Upper lobe of left lung (tissue), 6 donors: ENCODE results near the gene PGR. TPM values are rescaled to one million over a fixed set of nuclear protein-coding genes. Genes with fewer than 3 reads are reported as not detected.

Experiments
- ATAC-seq, 2 donors: fragments of 200-7000 bp; cut with Tn5 transposase; one replicate each; pipeline ENCODE4 v1.9.1; 2022; ENCODE audit warnings: mild to moderate bottlenecking in 2 of 2, moderate library complexity in 2 of 2; ENCODE audit not compliant: low FRiP score in 2 of 2
- DNase-seq, 2 donors: peaks; one replicate each; pipeline ENCODE4 v3.0.0-alpha.2; 2019 to 2020
- H3K27ac ChIP-seq, 4 donors: fragments of 200-600 bp; sonication (generic); one replicate each; pipeline ENCODE4 v1.5.1; 2016 to 2019
- H3K27me3 ChIP-seq, 4 donors: fragments of 200-600 bp; sonication (generic); one replicate each; pipeline ENCODE4 v1.5.1; 2017 to 2019
- H3K36me3 ChIP-seq, 4 donors: fragments of 200-600 bp; sonication (generic); one replicate each; pipeline ENCODE4 v1.5.1; 2016 to 2019
- H3K4me1 ChIP-seq, 4 donors: fragments of 200-600 bp; sonication (generic); one replicate each; pipeline ENCODE4 v1.5.1; 2018 to 2019
- H3K4me3 ChIP-seq, 4 donors: fragments of 200-600 bp; sonication (generic); one replicate each; pipeline ENCODE4 v1.5.1; 2017 to 2019; ENCODE audit warnings: mild to moderate bottlenecking in 2 of 4, moderate library complexity in 1 of 4
- H3K9me3 ChIP-seq, 4 donors: fragments of 200-600 bp; sonication (generic); one replicate each; pipeline ENCODE4 v1.5.1; 2018 to 2019
- EP300 ChIP-seq, 4 donors: sonication (generic); formaldehyde crosslinking; IDR thresholded peaks; one replicate each; pipeline ENCODE4 v1.5.1; 2017; ENCODE audit warnings: antibody characterized with exemption in 4 of 4, control low read depth in 2 of 4
- POLR2A ChIP-seq, 4 donors: fragments of 450-650 bp; IDR thresholded peaks; one replicate each; pipeline ENCODE4 v1.5.1; 2016 to 2017; ENCODE audit warnings: antibody characterized with exemption in 4 of 4, mild to moderate bottlenecking in 2 of 4
- POLR2AphosphoS5 ChIP-seq, 2 donors: sonication (generic); formaldehyde crosslinking; IDR thresholded peaks; one replicate each; pipeline ENCODE4 v1.5.1; 2017; ENCODE audit warnings: antibody characterized with exemption in 2 of 2
- WGBS, 2 donors: methylation state at CpG; one replicate each; pipeline ENCODE4 v1.1.5; 2017 to 2018; 5-methylcytosine and 5-hydroxymethylcytosine counted together
- total RNA-seq, 6 donors: library from RNA; depleted of rRNA in 4 of 6; stranded (reverse); fragments of >200 nt in 4 of 6; gene quantifications; one replicate each; pipeline versions ENCODE4 v1.1.0 to v1.2.1, GENCODE V29; 2016 to 2021
- TF ChIP-seq, protein P1 (sequence below), 6 experiments: fragments of 450-650 bp in 4 of 6; fragments of 200-600 bp in 2 of 6; sonication (generic) in 2 of 6; IDR thresholded peaks; one replicate each; pipeline ENCODE4 v1.5.1; 2016 to 2019; ENCODE audit warnings: antibody characterized with exemption in 6 of 6
- donor health status: DM: no; HTN: no; CAD: no; lungs with moderate emphysema.
- donor health status: DM: no; HTN: yes; CAD: no; lungs with severe emphysema.

PGR gene
- total RNA-seq, 6 donors from 2014 or later, result 0.94 to 4.2 (median 2.3) TPM

DNA sequence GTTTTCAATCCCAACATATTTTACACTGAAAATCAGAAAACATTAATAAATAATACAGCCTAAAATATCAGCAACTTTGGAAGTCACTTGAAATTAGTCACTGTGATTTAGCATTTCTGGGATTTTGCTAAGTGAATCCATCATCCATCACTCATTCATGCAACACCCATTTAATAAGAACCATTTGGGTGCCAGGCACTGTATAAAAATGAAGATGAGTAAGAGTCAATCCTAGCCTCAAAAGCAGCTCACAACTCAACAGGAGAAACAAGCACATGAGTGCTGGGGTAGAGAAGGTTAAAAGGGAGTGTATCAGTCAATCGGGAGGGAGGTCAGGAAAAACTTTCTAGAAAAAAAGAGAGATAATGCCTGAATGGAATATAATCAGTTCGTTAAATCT lies 77.9 kb downstream of the PGR start:
- Histone ChIP-seq H3K4me3 (no peak overlapping the region), H3K36me3 (no peaks in the 10 kb centered on the region), H3K4me1 (no peaks in the 10 kb centered on the region), H3K27me3 (no peaks in the 10 kb centered on the region), H3K9me3 (no peaks in the 10 kb centered on the region), H3K27ac (no peak overlapping the region)
- no peak for TF ChIP-seq POLR2AphosphoS5 (IDR thresholded peaks at IDR 0.05)
- WGBS, 2 donors, result 60 to 67% methylated on average over 2 of the region's 2 CpGs
- ATAC-seq, result no peak
- no peak for DNase-seq

DNA sequence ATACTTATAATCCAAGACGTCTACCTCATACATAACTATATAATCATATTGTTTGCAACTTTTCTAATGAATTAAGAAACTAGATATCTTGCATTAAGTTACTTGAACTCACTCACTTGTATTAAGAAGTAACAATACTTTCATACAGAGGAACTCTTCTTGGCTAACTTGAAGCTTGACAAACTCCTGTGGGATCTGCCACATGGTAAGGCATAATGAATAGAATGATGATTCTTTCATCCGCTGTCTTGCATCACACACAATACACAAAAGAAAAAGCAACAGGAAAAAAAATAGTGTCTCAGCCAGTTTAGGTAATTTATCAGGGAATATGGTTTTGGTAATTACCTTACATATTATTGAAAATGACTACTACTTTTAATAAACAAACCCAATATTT lies 79.8 kb downstream of the PGR start:
- DNase-seq (no peak), ATAC-seq (no peak)
- TF ChIP-seq POLR2AphosphoS5 (IDR thresholded peaks at IDR 0.05) (no peak), POLR2A (IDR thresholded peaks at IDR 0.05) (no peak)
- Histone ChIP-seq H3K4me3 (no peak overlapping the region), H3K4me1 (no peaks in the 10 kb centered on the region), H3K9me3 (no peaks in the 10 kb centered on the region), H3K27me3 (no peaks in the 10 kb centered on the region), H3K27ac (no peak overlapping the region), H3K36me3 (no peaks in the 10 kb centered on the region)
- 88 to 94% methylated on average over 2 of the region's 2 CpGs for WGBS, 2 donors

DNA sequence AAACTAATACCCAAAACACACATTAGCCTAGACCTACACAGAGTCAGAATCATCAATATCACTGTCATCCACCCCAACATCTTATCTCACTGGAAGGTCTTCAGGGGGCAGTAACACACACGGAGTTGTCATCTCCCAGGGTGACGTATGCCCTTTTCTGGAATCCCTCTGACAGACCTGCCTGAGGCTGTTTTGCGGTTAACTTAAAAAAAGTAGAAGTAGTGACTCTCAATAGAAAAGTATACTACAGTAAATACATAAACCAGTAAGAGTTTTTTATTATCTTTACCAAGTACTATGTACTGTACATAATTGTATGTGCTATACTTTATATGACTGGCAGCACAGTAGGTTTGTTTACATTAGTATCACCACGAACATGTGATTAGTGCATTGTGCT lies 80.5 kb downstream of the PGR start:
- DNase-seq (no peak), ATAC-seq (no peak)
- TF ChIP-seq, protein P1, sequence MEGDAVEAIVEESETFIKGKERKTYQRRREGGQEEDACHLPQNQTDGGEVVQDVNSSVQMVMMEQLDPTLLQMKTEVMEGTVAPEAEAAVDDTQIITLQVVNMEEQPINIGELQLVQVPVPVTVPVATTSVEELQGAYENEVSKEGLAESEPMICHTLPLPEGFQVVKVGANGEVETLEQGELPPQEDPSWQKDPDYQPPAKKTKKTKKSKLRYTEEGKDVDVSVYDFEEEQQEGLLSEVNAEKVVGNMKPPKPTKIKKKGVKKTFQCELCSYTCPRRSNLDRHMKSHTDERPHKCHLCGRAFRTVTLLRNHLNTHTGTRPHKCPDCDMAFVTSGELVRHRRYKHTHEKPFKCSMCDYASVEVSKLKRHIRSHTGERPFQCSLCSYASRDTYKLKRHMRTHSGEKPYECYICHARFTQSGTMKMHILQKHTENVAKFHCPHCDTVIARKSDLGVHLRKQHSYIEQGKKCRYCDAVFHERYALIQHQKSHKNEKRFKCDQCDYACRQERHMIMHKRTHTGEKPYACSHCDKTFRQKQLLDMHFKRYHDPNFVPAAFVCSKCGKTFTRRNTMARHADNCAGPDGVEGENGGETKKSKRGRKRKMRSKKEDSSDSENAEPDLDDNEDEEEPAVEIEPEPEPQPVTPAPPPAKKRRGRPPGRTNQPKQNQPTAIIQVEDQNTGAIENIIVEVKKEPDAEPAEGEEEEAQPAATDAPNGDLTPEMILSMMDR (IDR thresholded peaks at IDR 0.05), result no peak
- TF ChIP-seq POLR2AphosphoS5 (IDR thresholded peaks at IDR 0.05) (no peak), POLR2A (IDR thresholded peaks at IDR 0.05) (no peak), EP300 (IDR thresholded peaks at IDR 0.05) (no peak)
- H3K27me3 ChIP-seq, result no peaks in the 10 kb centered on the region
- no peaks in the 10 kb centered on the region for H3K36me3 ChIP-seq
- no peaks in the 10 kb centered on the region for H3K9me3 ChIP-seq
- no peak overlapping the region for H3K4me3 ChIP-seq
- WGBS, 2 donors, result 48 to 63% methylated on average over 4 of the region's 4 CpGs
- no peak overlapping the region for H3K27ac ChIP-seq
- H3K4me1 ChIP-seq, result no peaks in the 10 kb centered on the region

DNA sequence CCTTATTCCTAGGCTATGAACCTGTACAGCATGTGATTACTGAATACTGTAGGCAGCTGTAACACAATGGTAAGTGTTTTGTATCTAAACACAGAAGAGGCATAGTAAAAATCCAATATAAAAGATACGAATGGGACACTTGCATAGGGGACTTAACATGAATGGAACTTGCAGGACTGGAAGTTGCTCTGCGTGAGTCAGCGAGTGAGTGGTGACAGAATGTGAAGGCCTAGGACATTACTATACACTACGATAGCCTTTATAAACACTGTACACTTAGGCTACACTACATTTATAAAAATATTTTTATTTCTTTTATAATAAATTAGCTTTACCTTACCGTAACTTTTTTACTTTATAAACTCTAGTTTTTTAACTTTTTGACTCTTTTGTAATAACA lies 81.1 kb downstream of the PGR start:
- no peak overlapping the region for H3K4me3 ChIP-seq
- H3K4me1 ChIP-seq, result no peaks in the 10 kb centered on the region
- DNase-seq (no peak), ATAC-seq (no peak)
- no peaks in the 10 kb centered on the region for H3K27me3 ChIP-seq
- WGBS, 2 donors, result 87 to 92% methylated on average over 5 of the region's 5 CpGs
- no peaks in the 10 kb centered on the region for H3K36me3 ChIP-seq
- TF ChIP-seq EP300 (IDR thresholded peaks at IDR 0.05) (no peak), POLR2AphosphoS5 (IDR thresholded peaks at IDR 0.05) (no peak)
- H3K27ac ChIP-seq, result no peak overlapping the region
- no peaks in the 10 kb centered on the region for H3K9me3 ChIP-seq

DNA sequence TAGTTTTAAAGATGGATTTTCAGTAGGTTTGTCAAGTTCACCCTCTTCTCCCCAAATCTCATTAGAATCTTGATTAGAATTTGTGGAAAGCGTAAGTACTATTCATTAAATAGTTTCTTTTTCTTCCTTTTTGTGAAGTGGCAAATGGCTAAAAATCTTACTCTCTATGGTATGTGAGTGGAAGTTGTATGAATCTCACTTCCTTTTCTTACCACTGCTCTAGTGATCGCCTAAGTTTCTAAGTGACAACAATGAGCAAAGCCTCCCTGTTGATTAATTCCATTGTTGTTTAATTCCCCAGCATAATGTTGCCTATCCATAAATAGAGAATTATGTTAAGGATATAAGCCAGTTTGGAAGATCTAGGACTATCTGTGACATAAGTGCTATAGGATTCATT lies 82.7 kb downstream of the PGR start:
- 84 to 85% methylated on average over 2 of the region's 2 CpGs for WGBS, 2 donors
- H3K36me3 ChIP-seq, result no peaks in the 10 kb centered on the region
- H3K4me3 ChIP-seq, result no peak overlapping the region
- no peak for ATAC-seq
- no peaks in the 10 kb centered on the region for H3K9me3 ChIP-seq
- no peak for TF ChIP-seq POLR2A (IDR thresholded peaks at IDR 0.05)
- no peak for TF ChIP-seq EP300 (IDR thresholded peaks at IDR 0.05)
- TF ChIP-seq POLR2AphosphoS5 (IDR thresholded peaks at IDR 0.05), result no peak
- TF ChIP-seq, protein P1 (IDR thresholded peaks at IDR 0.05), result no peak
- H3K27ac ChIP-seq, result no peak overlapping the region
- no peak for DNase-seq
- H3K4me1 ChIP-seq, result no peaks in the 10 kb centered on the region
- no peaks in the 10 kb centered on the region for H3K27me3 ChIP-seq

DNA sequence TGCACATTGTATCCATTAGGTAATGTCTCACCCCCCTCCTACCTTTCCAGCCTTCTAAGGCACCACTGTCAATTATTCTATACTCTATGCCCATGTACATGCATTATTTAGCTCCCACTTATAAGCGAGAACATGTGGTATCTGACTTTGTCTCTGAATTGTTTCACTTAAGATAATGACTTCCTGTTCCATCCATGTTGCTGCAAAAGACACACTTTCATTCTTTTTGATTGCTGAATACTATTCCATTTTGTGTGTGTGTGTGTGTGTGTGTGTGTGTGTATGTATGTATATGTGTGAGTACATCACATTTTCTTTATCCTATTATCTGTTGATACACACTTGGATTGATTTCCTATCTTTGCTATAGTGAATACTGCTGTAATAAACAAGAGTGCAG lies 84.2 kb downstream of the PGR start:
- ATAC-seq (no peak), DNase-seq (no peak)
- 94% methylated on average over 1 of the region's 1 CpG for WGBS, 2 donors
- Histone ChIP-seq H3K36me3 (no peaks in the 10 kb centered on the region), H3K4me3 (no peak overlapping the region), H3K9me3 (no peaks in the 10 kb centered on the region), H3K27ac (no peak overlapping the region), H3K4me1 (no peaks in the 10 kb centered on the region), H3K27me3 (no peaks in the 10 kb centered on the region)
- TF ChIP-seq EP300 (IDR thresholded peaks at IDR 0.05), result no peak
- no peak for TF ChIP-seq POLR2AphosphoS5 (IDR thresholded peaks at IDR 0.05)
- TF ChIP-seq, protein P1 (IDR thresholded peaks at IDR 0.05), result no peak
- TF ChIP-seq POLR2A (IDR thresholded peaks at IDR 0.05), result no peak
